ENCODE results near the gene WDR17. TPM values are rescaled to one million over a fixed set of nuclear protein-coding genes. Genes with fewer than 3 reads are reported as not detected.

Gene WDR17
- total RNA-seq, 1 donor from 2014 or later: 7.2 TPM

- DNase-seq (ENCODE audit: low spot score): no peak
Measured at GRCh38 chr4:176090115-176090514, 24.5 kb downstream of the WDR17 start.

DNA sequence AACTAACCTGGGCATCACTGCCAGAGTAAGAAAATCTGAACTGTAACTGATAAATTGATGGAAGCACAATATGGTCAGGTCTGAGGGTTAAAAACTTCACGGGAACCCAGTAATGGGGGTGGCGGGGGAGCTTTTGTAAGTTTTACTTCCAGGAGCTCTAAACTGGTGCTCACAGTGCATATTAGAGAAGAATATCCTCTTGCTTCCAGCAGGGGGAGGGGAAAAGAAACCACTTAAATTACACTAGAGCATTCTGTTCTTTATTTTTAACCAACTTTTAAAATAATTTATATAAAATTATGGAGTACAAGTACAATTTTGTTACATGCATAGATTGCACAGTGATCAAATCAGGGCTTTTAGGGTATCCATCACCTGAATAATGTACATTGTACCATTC lies 33.7 kb downstream of the WDR17 start:
- DNase-seq (ENCODE audit: low spot score): no peak

DNA sequence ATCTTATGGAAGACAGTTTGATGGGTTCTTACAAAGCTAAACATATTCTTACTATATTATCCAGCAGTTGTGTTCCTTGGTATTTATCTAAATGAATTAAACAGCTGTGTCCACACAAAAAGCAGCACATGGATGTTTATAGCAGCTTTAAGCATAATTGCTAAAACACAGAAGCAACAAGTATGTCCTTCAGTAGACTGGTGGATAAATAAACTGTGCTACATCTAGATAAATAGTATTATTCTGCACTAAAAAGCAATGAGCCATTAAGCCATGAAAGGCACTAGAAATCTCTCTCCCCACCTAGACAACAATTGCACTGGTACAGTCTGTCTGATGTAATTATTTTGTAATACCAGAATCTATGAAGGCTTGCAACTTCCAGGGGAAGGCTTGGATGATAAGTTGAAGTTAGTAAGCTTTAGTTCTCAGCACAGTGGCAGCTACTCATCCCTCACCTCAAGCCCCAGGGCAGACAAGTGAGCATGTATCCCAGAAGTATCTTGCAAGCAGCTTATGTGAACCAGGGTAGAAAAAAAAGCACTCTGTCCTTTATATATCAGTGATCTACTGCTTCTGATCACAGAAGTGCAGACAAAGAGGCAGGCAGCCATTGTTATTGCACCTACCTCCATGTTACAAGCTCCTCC lies 36.9 kb downstream of the WDR17 start:
- no peak for DNase-seq (ENCODE audit: low spot score)

- DNase-seq (ENCODE audit: low spot score): no peak
Measured at GRCh38 chr4:176107695-176108094, 42.1 kb downstream of the WDR17 start.

DNA sequence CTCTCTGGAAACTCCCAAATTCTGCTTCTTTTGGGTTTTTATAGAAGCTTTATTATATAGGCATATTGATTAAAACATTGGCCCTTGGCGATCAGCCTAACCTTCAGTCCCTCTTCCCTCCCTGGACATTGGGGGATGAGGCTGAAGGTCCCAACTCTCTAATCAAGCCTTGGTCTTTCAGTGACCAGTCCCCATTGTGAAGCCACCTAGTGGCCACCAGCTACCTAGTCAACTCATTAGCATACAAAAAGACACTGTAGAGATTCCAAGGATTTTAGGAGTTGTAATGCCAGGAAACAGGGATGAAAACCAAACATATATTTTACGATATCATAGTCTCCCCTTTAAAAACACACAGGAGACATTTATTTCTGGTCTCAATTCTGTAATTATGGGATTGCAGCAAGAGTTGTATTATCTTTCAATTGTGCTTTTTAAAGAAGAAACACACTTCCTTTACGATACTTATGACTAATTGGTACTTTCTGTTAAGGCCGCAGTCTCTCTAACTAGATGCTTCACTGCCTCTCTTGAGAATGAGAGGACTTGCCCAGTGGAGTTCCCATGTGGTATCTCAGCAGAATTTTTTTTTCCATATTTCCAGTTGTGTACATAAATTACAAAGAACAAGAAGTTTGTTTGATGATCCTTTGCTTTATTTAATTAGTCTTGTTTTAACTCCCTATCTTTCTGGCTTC lies 58.2 kb downstream of the WDR17 start:
- DNase-seq (ENCODE audit: low spot score): no peak

- DNase-seq (ENCODE audit: low spot score): no peak
Measured at GRCh38 chr4:176125063-176125462, 59.4 kb downstream of the WDR17 start.

- DNase-seq (ENCODE audit: low spot score): no peak
Measured at GRCh38 chr4:176134670-176135069, 69.0 kb downstream of the WDR17 start.

DNA sequence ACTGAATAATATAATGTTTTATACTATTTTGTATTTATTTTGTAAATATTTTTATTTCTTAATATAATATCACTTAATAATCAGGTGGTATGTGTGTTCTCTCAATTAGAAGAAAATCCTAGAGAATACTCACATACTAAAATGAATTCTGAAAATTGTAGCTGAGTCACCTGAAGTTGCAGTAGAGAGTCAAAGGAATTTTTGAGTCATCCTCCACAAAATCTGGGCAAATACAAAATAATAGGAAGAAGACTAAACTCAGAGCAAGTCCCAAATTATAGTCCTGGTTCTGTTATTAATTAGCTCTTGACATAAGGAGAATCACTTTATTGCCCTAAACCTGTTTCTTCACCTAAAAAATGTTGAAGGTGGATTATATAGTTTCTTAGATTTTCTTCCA lies 72.0 kb downstream of the WDR17 start:
- DNase-seq (ENCODE audit: low spot score): no peak

DNA sequence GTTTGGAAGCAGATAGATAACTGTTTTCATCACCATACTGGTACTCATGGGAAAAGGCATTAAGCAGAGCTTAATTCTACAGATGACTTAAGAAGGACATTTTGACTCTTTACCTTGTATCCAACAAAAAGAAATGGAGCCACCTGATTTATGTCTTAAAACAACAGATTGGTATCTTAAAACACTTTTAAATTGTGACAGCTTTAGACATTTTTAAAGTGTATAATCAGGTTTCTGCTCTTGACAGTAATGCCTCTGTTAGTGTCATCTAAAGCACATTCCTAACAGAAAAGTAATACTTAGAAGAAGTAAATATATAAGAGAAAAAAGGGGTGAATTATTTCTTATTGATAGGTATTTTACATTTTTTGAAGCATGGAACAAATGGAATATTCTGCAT lies 73.9 kb downstream of the WDR17 start:
- DNase-seq (ENCODE audit: low spot score): no peak

DNA sequence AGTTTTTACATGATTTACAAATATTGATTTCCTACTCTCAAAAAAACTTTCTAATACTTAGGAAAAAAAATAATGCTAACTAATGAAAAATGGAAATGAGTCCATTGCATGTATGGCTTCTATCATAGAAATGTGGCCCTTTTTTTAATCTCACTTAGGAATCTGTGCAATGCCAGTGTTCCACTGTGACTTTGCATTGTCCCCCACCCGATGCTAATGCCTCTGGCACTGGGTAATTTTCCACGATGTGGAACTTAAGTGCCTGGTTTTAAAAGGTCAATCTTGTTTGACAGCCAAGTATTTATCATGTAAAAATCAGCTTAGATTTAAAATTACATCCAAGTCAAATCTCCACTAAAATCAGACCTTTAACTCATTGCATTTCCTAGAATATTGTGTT lies 76.6 kb downstream of the WDR17 start:
- no peak for DNase-seq (ENCODE audit: low spot score)

- DNase-seq (ENCODE audit: low spot score): no peak
Measured at GRCh38 chr4:176149680-176150355, 84.2 kb downstream of the WDR17 start.

DNA sequence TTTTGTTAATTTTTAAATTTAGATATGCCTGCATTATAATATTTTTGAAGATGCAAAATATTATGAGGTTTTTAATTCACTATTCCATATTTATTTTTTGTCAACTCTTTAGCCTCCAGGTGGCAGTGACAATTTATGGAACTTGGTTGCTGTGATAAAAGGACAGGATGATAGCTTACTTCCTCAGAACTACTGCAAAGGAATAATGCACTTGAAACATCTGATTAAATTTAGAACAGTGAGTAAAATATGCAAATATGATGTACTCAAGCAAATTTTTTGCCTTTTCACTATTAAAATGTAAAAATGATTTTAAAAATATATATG lies 84.7 kb downstream of the WDR17 start:
- DNase-seq (ENCODE audit: low spot score): peak; percentile 42

DNA sequence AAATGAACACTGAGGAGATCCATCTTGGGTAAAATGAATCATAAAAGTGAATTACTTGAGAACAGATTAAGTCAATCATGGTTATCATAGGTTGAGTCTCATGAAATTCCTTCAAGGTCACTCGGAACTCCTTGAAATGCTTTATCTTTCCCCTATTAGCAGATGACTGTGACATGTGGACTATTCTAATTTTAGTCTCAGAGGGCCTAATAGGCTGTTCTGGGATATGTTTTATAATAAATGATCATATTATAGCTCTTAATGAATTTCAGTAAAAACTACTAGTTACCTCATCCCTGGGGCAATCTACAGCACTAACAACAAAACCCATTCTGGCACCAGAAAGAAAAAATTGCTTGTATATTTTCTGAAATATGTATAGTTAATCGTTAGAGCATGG lies 85.1 kb downstream of the WDR17 start:
- DNase-seq (ENCODE audit: low spot score): no peak

DNA sequence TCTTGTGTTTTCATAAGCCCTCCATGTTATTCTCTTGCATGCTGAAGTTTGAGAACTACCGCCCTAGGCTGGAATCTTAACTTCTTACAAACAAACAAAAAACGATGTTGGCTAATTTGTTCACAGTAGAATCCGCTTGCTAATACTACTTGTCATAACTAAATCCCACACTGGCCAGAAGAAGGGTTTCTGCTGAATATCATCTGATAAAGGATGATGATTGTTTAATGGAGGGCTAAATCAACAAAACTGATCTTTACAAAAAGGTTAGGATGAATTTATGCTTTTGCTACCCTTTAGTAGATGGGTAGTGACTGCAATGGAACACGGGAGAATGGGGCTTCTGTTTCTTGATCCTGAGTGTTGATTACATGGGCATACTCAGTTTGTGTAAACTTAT lies 87.5 kb downstream of the WDR17 start:
- DNase-seq (ENCODE audit: low spot score): peak; percentile 69

- no peak for DNase-seq (ENCODE audit: low spot score)
Measured at GRCh38 chr4:176156656-176157055, 91.0 kb downstream of the WDR17 start.

DNA sequence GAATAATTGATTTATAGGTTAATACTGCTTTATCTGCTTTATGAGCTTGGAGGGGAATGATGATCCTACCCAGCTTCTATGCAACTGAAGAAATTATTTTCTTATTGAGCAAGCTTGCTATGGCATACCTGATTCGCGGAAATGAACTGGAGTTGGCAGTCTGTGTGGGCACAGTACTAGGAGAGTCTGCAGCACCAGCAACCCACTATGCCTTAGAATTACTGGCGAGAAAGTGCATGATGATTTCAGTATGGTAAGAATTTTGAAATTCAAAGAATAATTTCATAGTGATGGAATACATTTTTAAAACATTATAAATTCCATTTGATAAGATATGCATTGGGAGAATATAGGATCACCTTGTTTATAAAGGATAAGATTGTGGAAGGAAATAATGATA lies 97.4 kb downstream of the WDR17 start:
- DNase-seq (ENCODE audit: low spot score): no peak

- no peak for DNase-seq (ENCODE audit: low spot score)
Measured at GRCh38 chr4:176185051-176185450, 119.4 kb downstream of the WDR17 start.

GRCh38 chr4:176186067-176186466 lies 120.4 kb downstream of the WDR17 start:
- DNase-seq (ENCODE audit: low spot score): no peak

- no peak for DNase-seq (ENCODE audit: low spot score)
Measured at GRCh38 chr4:176186671-176187395, 121.2 kb downstream of the WDR17 start.

DNA sequence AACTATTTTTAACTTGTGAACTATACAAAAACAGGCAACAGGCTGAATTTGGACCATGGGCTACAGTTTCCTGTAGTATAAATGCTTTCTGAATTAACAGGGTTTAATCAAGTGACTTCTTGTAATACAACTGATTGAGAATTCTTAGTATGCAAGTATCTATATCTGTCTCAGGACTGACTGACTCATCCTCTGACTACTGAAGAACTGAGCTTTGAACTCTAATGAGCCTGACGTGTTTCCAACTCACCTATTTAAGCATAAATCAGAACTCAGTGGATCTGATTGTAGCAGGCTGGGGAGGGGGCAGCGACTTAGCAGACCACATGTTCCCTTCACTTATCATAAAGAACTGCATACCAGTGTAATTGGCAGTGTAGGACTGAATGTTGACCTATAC lies 122.0 kb downstream of the WDR17 start:
- DNase-seq (ENCODE audit: low spot score): no peak

DNA sequence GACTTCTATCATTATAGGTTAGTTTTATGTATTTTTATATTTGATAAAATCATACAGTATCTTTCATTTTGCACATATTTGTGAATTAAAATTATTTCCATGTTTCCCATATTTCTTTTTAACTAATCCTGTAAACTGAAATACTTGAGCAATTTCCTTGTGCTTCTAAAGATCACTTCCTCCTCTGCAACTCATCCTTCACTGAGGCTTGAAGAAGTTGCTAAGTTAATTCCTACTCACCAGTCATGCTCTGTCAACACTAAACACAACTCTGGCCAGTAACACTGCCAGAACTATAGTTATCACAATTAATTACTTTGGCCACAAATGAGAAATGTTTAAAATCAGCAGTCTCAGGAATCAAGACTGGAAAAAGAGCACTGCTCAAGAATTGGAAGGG lies 123.0 kb downstream of the WDR17 start:
- DNase-seq (ENCODE audit: low spot score): no peak
